ENCODE results near the gene TUBB4A.
A peak's percentile ranks its signal among the peaks of the same experiment; 100 is the strongest.

TUBB4A gene

DNA sequence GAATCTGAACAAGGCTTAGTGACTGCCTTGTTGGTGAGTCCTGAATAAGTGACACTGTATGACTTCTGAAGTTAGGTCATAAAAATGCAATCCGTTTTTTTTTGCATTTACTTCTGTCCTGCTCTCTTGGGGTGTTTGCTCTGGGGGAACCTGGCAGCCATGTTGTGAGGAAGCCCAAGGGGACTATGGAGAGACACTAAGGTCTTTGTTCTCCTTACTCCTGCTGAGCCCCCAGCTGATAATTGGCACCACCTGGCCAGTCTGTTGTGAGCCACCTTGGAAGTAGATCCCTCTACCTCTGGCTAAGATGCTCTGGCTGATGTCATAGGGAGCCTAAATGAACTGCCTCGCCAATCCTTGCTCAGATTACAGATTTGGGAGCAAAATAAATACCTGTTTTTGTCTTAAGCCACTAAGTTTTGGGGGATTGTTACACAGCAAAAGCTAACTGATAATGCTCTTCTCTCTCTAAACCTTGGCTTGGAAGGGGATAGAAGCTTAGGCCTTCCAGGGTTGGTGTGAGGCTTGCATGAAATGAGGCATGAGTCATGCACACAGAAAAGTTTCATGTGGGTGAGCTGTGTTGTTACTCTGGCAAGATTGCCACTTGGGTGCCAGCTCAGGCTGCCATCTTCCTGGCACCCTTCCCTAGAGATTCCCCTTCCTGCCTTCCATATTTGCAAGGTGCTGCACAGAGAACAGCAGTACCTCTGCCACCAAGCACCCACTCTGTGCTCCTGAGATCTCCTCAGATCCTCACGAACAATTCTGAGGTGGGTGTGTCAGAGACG, 10.1 kb downstream of the TUBB4A start:
- DNase-seq, result no peak

DNA sequence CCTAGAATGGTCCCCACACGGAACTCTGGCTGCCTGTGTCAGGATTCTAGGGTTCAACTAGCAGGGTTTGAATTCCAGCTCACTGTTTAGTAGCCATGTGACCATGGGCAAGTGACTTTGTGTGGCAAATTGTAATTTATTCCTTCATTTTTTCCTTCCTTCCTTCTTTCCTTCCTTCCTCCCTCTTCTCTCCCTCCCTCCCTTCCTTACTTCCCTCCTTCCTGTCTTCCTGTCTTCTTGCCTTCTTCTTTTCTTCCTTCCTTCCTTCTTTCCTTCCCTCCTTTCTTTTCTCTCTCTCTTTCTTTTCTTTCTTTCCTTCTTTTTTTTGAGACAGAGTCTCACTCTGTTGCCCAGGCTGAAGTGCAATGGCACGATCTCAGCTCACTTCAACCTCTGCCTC, 12.0 kb downstream of the TUBB4A start:
- no peak for DNase-seq

DNA sequence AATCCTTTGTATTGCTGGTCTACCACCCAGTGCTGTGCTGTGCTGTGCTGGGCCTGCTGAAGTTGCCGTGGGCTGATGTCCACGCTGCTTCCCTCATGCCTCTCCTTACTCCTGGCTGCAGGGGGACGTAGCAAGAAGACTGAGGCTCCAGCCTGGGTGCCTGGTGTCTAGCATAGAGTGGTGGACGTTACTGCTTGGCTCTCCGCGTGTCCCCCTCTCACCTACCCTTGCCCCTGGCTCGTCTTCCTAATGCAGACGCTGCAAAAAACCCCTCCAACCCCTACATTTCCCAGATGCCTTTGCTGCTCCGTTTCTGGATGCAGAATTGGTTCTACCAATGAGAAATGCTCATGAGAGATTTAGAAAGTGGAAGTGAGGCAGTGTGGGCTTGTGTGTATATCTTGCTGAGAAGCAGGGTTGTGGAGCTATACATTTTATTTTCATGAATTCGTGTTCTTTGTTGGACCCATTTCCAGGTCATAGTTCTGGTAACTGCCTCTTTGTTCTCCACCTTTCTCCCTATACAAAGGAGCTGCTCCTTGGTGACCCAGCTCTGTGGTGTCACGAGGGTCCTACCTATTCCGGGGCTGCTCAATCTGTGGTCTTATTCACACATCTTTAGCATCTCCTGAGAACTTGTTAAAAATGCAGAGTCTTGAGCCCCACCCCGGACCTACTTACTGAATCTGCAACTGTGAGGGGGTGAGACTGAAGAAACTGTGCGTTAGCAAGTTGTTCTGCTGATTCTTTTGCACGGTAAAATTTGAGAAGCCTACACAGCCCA, 12.6 kb downstream of the TUBB4A start:
- DNase-seq, result no peak

DNA sequence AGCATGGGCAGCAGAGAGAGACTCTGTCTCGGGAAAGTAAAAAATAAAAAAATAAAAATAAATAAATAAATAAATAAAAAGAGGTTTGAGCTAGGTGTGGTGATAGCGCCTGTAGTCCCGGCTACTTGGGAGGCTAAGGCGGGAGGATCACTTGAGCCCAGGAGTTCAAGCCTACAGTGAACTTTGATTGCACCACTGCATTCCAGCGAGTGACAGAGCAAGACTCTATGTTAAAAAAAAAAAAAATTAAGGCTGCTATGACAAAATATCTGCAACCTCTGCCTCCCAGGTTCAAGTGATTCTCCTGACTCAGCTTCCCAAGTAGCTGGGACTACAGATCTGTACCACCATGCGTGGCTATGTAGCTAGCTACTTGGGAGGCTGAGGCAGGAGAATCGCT, 17.3 kb downstream of the TUBB4A start:
- no peak for DNase-seq

DNA sequence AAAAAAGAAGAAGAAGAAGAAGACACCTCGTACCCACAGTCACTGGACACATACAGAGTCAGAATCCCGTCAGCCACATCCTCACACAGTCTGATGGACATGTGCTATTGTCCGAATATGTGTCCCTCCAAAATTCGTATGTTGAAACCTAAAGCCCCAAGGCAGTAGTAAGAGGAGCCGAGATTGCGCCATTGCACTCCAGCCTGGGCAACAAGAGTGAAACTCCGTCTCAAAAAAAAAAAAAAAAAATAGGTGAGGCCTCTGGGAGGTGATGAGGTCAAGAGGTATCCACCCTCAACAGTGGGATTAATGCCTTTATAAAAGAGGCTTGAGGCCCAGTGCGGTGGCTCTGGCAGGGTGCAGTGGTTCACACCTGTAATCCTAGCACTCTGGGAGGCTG, 17.9 kb downstream of the TUBB4A start:
- no peak for DNase-seq

DNA sequence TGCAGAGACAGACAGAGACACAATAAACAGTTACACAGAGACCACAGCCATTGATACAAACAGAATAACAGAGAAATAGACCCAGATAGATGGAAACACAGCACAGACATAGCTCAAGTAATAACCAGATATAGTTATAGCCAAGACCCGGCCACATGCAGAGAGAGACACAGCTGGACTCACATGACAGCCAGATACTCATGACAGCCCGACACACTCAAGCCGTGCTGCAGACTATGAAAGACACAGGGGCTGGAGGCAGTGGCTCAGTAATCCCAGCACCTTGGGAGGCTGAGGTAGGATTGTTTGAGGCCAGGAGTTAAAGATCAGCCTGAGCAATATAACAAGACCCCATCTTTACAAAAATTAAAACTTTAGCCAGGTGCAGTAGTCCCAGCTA, 18.9 kb downstream of the TUBB4A start:
- no peak for DNase-seq

DNA sequence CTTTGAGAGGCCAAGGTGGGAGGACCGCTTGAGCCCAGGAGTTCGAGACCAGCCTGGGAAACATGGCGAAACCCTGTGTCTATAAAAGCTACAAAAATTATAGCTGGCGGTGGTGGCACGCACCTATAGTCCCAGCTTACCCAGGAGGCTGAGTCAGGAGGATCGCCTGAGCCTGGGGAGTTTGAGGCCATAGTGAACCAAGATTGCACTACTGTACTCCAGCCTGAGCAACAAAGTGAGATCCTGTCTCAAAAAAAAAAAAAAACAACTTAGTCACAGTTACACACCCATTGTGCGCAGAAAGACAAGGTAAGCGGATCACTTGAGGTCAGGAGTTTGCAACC, 19.8 kb downstream of the TUBB4A start:
- no peak for DNase-seq

DNA sequence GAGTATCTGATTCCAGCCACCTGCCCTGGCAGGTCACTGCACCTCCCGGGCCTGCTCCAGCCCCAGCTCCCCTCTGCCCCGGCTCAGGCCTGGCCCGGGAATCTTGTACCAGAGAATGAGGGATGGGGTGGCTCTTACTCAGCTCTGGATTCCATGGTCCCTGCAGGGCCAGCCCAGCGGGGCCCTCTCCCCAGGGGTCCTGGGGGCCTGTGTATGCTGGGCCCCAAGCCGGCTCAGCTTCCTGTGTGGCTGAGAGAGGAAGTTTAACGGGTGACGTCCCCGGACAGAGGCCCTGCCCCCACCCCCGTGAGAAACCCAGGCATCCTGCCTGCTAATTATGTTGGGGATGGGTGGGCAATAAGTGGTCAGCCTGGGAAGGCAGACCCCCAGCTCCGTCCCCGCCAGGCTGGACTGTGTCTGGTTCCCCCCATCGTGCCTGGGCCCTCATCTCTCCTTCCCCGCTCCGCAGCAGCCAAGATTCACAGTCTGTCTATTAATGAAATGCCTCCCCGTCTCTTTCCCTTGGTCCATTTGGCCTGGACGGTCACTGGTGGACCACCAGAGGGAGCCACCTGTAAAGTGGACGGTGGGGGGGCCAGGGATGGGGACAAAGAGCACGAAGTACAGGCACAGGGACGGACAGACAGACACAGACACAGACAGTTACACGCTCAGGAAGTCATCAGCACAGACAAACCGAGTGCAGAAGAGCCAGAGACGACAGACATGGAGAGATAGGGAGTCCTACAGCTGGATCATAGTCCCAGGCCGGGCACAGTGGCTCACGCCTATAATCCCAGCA, 20.4 kb downstream of the TUBB4A start, which contains the start of gene DENND1C:
Gene DENND1C, minus strand, starts transcription at position 247 of the 802 bp plus-strand sequence. Its CDS starts 92 bp downstream, at position 155.
- DNase-seq, result peak in 5 of 6 experiments; percentile 32 to 72 (median 55)

DNA sequence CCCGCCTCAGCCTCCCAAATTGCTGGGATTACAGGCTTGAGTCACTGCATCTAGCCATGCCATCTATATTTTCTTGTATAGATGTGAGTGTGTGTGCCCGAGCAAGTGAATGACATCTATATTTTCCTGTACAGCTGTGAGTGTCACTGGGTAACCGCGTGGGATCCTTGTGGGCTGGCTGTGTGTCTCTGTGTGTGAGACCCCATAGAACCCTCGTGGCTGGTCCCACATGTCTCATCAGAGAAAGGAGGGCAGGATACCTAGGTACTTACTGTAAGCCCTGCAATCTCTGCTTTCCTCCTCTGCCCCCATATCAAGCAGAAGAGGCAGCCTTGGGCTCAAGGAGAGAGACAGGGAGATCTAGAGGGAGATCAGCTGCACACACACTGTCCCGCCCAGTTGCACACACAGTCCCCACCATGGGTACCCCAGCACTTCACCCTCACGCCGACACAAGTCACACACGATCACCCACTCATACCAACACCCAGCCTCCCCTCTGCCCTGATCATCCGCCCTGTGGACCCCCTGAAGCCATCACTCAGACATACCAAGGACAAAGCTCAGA, 21.2 kb downstream of the TUBB4A start:
- DNase-seq, result no peak

DNA sequence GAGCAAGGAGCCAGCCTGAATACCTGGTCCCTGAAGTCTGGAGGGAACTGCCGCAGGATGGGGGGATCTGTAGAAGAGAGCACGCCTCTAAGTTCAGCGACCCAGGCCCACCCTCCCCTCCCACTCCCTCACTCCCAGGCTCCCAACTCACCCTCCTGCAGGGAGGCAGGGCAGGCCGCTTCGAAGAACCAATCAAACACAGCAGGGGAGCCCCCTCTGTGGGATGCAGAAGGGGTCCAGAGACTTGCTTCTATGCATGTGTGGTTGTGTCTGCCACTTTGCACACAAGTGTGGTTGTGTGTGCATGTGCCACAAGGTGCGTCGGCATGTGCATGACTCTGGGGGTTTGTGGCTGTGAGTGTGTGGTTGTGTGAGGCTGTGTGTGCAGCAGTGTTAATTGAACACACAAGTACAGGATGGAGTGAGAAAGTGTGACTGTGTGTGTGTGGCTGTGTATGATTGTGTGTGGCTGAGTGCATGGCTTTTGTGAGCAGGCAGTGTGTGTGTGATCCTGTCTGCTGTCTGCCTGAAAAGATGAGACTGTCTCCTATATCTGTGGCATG, 22.2 kb downstream of the TUBB4A start:
- DNase-seq, result no peak

DNA sequence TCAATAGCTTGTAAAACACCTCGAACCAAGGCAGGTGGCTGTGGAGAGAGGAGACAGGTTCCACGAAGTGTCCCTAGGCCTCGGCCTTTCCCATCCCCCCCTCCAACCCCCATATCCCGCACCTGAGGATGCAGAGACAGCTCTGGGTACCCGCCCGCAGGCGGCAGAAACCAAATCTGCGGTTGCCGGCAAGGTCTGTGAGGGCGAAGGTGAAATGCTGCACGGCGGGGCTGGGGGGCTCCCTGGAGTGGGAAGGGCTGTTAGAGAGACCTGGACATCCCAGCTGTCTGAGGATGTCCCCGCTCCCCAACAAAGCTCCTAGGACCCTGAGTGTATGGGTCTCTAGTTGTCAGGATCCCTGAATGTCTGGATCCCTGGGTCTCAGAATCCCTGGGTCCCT, 23.3 kb downstream of the TUBB4A start:
- no peak for DNase-seq

DNA sequence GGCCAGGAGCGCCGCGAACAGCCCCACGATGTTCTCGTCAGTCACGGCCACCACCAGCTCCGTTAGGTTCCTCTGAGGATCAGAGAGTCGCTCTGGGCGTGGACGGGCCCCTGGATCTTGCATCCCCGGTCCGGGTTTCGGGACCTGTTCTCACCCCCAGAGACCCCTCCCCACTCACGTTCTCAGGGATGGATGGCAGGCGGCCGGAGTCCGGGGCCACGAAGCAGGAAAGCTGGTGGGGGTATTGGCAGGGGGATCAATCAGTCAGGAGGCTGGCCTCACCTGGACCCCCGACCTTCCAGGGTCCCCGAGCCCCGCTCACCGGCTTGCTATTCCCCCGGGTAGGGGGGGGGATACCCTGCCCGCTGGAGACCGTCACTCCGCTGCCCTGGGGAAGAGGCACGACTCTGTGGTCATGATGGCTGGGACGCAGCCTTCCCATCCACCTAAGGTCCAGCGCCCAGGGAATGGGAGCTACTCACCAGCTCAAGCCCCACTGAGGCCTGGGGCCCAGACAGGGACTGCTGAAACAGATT, 25.1 kb downstream of the TUBB4A start:
- DNase-seq, result no peak

DNA sequence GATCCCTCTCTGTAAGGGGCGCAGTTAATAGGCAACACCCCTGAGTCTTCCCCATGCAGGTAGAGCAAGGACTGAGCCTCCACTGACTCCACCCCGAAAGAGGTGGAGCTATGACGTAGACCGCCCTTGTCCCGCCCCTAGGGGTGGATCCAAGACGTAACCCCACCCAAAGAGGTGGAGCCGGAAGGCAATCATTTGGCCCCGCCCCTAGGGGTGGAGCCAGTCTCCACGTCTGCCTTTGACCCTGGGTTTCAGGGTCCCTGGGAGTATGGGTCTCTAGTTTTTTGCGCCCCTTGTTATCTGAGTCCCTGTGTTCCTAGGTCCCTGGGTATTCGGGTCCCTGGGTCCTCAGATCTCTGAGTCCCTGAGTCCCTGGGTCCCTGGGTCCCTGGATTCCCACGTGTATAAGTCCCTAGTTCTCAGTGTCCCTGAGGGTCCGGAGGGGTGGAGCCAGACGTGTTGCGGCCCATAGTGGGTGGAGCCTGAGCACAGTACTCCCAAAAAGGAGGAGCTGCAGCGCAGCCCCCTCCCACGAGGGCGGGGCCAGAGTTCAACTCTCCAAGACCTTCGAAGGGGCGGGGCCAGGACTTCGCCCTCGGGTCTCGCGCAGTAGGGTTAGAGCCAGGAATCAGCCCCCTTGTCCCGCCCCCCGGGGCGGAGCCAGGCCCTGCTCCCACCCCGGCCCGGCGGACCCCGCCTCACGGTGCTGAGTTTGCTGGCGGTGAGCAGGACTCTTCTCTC, 25.8 kb downstream of the TUBB4A start:
- peak; percentile 31 to 67 (median 59) for DNase-seq

DNA sequence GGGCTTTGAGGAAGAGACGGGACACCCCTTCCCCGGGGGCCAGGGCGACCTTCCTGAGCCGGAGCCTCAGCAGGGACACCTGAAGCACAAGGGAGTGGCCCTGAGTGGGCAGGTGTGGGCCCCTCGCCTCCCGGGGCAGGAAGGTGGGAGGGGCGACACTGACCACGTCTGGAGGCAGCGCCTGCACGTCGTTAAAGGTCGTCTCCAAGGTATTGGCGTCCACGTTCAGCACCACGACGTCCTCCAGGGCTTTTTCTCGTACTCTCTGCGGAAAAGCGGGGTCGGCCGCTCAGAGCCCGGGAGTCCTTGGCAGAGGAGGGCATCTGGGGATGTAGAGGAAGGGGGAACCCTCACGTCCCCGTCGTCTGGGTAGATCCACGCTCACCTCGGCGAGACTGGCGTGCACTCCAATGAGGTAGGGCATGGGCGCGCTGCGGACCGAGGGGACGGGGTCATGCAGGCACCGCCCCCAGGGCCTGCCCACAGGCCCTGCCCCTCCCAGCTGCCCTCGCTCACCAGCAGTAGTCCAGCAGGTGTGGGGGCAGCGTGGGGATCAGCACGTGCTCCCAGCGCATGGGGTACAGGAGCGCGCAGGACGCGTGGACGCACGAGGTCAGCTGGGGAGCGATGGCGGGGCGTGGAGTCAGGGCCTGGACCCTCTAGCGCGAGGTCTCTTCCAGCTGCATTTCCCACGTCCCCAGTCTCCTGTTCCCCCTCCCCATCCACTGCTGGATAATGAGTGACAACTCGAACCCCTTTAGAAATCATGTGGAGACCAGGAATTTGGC, 26.6 kb downstream of the TUBB4A start:
- DNase-seq, result no peak

DNA sequence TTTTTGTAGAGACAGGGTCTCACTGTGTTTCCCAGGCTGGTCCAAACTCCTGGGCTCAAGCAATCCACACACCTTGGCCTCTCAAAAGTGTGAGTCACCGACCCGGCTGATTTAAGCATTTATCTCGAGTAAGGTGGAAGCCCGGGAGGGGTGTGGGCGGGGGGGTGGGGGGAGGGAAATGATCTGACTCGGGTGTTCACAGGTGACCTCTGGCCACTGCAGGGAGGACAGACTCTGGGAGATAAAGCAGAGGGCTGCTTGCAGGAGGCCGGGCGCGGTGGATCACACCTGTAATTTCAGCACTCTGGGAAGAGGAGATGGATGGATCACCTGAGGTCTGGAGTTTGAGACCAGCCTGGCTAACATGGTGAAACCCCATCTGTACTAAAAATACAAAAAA, 28.5 kb downstream of the TUBB4A start:
- no peak for DNase-seq

DNA sequence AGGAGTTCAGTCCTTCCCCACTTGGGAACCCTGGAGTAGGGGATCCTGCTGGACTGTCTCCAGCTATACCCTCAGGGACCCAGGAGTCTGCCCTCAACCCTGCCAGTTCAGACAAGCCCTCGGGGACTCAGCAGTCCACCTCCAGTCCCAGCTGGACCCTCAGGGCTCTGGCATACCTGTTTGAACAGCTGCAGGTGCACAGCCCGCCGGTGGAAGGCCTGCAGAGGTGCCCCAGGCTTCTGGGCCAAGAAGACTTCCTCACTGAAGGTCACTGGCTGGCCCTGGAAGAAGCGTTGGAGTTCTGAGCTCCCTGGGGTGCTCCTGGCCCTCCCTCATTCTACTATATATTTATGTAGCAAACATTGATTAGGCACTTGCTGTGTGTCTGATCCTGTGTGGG, 29.4 kb downstream of the TUBB4A start:
- DNase-seq, result no peak

DNA sequence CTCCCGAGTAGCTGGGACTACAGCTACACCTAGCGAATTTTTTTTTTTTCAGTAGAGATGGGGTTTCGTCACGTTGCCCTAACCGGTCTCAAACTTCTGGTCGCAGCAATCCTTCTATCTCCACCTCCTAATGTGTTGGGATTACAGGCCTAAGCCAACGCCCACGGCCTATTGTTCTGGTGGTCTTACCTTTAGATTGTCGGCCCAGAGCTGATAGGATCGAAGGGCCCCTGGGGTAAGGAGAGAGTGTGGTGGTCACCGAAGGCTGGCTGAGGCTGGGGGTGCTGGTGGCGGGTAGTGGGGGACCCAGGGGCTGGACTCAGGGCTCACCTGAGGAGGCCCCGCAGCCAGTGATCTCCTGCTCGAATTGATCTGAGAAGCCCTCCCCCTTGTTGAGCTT, 31.0 kb downstream of the TUBB4A start:
- DNase-seq, result no peak

DNA sequence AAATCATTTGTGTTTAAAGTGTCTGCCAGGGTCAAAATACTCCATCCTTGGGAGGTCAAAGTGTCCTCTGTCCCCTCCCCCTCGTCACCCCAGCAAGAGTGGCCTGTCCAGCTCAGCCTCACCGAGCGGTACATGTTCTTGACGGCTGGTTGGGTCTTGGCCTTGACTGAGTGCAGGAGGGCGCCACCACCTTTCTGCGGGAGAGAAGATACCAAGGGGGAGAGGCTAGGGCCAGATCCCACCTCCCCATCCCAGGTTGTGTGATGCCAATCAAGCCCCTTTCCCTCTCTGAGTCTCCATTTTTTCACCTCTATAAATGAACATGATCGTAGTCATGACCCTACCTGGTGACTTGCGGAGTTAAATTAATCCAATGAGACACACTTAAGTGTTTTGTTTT, 31.9 kb downstream of the TUBB4A start:
- no peak for DNase-seq

DNA sequence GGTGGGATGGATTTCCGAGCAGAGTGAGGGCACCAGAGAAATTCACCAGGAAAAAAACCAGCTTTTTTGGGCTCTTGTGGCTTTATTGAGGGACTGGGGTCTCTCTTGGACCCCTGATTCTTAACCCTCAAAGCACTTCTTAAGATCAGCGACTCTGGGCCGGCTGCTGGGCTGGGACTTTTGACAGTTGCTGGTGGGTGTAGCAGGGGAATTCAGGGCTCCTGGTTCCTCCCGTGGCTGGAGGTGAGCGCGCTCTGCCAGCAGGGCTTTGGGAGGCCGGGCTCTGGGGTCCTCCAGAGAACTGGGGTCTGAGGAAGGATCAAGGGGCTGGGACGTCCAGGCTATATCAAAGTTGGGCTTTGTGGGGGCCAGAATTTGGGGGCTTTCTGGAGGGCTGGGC, 34.7 kb downstream of the TUBB4A start:
- no peak for DNase-seq

DNA sequence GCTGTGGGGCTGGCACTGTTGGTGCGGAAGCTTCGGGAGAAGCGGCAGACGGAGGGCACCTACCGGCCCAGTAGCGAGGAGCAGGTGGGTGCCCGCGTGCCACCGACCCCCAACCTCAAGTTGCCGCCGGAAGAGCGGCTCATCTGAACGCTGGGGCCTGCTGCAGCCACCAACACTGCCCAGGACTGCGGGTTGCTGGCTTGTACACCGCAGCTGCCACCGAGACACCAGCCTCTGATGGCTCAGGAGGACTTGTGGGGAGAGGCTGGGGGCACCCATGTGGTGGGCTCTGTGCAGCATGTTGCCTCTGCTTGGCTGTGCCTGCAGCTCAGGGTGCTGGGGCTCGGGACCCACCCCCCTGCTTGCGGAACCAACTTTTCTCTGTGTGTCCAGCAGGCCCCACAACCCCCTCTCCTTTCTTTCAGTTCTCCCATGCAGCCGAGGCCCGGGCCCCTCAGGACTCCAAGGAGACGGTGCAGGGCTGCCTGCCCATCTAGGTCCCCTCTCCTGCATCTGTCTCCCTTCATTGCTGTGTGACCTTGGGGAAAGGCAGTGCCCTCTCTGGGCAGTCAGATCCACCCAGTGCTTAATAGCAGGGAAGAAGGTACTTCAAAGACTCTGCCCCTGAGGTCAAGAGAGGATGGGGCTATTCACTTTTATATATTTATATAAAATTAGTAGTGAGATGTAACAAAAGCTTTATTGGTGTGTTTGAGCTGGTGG, 35.4 kb downstream of the TUBB4A start:
- no peak for DNase-seq
